NB4 (cell line): ENCODE results near the gene MTHFR.

Source experiments
- MYC ChIP-seq: IDR thresholded peaks from 2 replicates; pipeline ENCODE4 v1.6.1; 2011; ENCODE audit warnings: low read depth, low read length
- POLR2A ChIP-seq: IDR thresholded peaks from 2 replicates; pipeline ENCODE4 v1.6.1; 2011; ENCODE audit warnings: mild to moderate bottlenecking; ENCODE audit not compliant: insufficient read length; ENCODE audit errors: extremely low read depth
- TF ChIP-seq, protein P1 (sequence below): IDR thresholded peaks from one replicate; pipeline ENCODE4 v1.5.1; 2012; ENCODE audit warnings: low read depth, low read length
- TF ChIP-seq, protein P2 (sequence below): IDR thresholded peaks from 2 replicates; pipeline ENCODE4 v1.6.1; 2011; ENCODE audit warnings: low read depth, low read length

DNA sequence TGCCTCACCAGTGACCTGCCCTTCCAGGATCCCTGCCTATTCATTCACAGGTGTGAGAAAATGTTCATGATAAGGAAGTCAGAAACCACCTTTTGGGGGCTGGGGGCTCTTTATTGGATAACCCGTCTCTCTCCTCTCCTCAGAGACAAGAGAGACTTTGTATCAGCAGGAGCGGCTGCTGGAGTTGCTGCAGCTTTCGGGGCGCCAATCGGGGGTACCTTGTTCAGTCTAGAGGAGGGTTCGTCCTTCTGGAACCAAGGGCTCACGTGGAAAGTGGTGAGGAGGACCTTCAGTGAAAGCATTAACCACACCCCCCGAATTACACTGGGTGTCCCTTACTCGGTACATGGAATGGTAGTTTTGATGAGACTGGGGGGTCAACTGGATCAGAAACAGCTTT, 21.2 kb upstream of the MTHFR start:
- TF ChIP-seq, protein P1, sequence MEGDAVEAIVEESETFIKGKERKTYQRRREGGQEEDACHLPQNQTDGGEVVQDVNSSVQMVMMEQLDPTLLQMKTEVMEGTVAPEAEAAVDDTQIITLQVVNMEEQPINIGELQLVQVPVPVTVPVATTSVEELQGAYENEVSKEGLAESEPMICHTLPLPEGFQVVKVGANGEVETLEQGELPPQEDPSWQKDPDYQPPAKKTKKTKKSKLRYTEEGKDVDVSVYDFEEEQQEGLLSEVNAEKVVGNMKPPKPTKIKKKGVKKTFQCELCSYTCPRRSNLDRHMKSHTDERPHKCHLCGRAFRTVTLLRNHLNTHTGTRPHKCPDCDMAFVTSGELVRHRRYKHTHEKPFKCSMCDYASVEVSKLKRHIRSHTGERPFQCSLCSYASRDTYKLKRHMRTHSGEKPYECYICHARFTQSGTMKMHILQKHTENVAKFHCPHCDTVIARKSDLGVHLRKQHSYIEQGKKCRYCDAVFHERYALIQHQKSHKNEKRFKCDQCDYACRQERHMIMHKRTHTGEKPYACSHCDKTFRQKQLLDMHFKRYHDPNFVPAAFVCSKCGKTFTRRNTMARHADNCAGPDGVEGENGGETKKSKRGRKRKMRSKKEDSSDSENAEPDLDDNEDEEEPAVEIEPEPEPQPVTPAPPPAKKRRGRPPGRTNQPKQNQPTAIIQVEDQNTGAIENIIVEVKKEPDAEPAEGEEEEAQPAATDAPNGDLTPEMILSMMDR = no peak
- no peak for TF ChIP-seq POLR2A
- TF ChIP-seq MYC = no peak
- TF ChIP-seq, protein P2, sequence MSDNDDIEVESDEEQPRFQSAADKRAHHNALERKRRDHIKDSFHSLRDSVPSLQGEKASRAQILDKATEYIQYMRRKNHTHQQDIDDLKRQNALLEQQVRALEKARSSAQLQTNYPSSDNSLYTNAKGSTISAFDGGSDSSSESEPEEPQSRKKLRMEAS = no peak
